ENCODE results near the gene CD46.

The CD46 gene

GRCh38 chr1:207815913-207816291 is 64.0 kb downstream of the CD46 start:
- DNase-seq: no peak

- no peak for DNase-seq
Measured at GRCh38 chr1:207817166-207817565, 65.3 kb downstream of the CD46 start.

DNA sequence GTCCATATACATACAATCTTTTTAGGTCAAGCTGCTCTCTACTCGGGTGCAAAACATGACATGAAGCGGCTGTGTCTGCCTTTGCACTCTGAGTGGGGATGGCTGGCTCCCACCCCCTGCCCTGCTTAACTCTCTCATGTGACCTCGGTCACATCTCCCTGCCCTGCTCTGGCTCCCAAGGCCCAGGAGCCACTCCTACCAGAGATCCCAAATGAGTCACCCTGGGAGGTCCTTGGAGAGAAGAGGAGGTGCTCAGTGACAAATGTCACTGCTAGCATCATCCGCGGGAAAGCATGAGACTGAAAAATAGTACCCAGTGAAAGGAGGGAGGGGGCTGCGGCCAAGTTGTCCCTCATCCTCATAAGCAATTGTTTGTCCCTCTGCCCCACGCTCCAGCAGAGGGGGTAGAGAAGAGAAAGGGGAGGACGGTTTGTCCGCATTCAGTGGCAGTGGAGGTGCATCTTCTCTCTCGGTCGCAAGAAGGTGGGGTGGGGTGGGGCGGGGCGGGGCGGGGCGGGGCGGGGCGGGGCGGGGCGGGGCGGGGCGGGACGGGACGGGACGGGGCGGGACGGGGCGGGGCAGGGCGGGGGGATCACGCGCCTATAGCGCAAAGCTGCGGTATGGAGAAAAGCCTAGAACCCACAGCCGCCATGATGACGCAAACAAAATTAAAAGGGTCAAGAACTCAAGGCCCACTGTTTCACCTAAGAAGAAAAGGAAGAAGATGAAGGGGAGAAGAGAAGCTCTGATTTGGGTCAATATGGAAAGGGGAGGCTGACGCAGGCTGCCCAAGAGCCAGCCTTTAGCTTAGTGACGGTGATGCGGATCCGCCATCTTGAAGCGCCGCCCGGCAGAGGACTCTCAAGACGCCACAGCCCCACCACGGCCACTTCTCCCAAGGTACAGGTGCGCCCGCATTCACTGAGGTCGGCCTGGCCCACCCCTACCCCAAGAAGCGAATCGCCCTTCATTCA is 66.2 kb downstream of the CD46 start:
- no peak for DNase-seq

GRCh38 chr1:207818971-207819451 is 67.2 kb downstream of the CD46 start:
- DNase-seq: no peak

GRCh38 chr1:207820568-207821463 is 69.0 kb downstream of the CD46 start:
- DNase-seq: no peak

- no peak for DNase-seq
Measured at GRCh38 chr1:207821464-207822045, 69.7 kb downstream of the CD46 start.

- DNase-seq: no peak
Measured at GRCh38 chr1:207822124-207822601, 70.3 kb downstream of the CD46 start.

GRCh38 chr1:207822602-207823451 is 71.0 kb downstream of the CD46 start:
- no peak for DNase-seq

DNA sequence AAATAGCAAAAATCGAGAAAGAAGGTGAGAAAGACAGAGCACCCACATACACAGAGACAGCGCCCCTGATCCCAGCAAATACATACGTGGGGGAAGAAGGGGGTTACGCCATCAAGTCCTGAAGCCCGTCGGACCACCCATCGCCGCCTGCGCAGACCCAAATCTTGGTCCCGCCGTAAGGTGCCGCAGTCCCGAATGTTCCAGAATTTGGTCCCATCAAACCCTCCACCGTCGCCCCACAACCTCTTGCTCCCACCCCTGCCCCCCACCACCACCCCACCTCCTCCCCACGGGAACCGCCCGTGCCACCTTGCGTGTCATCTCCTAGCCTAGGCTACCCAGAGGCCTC is 71.7 kb downstream of the CD46 start:
- no peak for DNase-seq

DNA sequence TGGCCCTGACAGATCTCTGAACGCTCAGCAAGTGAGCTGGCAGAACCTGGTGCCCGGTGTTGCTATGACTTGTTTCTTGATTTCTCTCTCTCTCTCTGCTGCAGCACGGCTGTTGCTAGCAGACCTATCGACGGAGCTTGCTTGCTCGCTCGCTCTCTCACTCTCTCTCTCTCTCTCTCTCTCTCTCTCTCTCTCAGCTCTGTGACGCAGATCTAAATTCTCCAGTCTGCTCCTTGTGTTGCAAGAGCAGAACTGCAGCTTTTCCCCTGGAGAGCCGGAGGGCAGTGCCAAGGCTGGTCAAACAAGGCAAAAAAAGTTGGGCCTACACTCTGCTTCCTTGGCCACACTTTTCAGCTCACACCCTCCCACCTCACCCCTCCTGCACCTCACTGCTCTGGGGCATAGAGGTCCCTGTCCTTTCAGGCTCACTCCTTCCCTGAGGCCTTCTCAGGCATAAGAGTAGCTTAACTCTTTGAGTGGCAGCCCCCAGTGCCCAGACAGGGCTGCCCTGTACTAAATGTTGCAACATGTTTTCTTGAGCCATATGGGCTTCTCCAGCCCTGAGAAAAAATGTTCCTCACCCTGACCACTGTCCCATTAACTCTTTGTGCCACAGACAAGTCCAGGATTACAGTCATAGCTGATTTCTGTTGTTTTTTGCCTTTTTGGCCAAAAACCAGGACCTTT is 72.2 kb downstream of the CD46 start:
- DNase-seq: no peak

- DNase-seq: no peak
Measured at GRCh38 chr1:207824691-207825408, 73.0 kb downstream of the CD46 start.

GRCh38 chr1:207825409-207825695 is 73.5 kb downstream of the CD46 start:
- DNase-seq: no peak

DNA sequence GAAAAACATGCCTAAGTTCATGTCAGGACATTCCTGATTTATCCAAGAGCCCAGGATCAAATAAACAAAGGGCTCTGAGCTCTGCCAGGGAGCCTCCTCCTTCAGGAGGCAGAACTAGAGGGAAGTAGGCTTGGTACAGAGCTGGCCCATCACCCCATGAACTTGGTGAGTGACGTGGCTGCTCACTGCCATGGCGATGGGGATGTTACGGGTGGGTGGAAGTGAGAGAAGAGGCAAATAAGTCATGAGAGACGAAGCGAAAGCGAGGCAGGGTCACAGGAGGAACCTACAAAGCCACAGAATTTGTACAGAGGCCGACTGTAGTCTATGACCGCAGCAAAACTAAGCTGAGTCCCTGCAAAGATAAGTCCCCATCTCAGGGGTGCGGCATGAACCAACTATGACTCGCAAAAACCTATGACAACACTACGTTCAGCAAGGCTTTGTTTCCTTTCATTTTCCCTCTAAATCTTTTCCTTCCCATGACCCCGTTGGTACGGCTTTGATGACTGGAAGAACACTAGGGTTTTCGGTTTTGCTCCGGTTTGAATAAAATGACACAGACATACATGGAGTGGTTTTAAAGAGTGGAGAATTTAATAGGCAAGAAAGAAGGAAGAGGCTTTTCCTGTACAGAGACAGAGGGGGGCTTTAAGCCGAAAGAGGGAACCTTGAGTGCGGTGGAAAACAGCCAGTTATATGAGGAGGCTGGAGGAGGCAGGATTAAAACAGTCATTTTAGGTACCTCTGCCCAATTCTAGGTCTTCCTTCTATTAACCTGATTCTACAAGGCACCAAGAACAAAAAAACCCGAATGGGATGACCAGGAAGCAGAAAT is 74.1 kb downstream of the CD46 start:
- no peak for DNase-seq

GRCh38 chr1:207826557-207827487 is 75.0 kb downstream of the CD46 start:
- DNase-seq: no peak

- DNase-seq: no peak
Measured at GRCh38 chr1:207827488-207827830, 75.6 kb downstream of the CD46 start.

GRCh38 chr1:207828046-207828445 is 76.2 kb downstream of the CD46 start:
- DNase-seq: no peak

DNA sequence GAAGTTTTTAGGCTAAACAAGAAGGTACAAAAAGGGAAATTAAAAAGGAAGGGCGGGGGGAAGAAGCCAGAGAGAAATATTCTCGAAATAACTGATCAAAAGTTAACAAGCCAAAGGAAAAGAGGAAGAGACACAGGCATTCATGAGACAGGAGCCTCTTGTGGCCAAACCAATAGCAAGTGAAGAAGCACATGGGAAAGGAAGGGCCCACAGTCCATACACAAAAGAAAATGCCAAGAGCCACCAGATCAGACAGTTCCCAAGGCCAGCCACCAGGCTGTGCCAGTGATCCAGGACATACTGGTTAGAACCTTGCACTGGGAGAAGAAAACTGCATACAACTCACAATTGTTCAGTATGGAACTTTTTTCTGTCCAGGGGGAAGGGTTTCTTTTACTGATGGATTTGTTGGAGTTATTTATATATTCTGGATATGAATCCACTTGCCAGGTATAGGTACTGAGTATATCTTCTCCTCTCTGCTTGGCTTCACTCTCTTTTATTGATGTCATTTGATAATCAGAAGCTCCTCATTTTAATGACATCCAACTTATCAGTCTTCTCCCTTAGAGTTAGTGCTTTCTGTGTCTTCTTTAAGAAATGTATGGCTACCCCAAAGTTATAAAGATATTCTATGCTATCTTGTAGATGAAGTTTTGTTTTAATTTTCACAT is 76.8 kb downstream of the CD46 start:
- DNase-seq: peak; percentile 50

- DNase-seq: no peak
Measured at GRCh38 chr1:207829576-207829975, 77.7 kb downstream of the CD46 start.

GRCh38 chr1:207830788-207831187 is 78.9 kb downstream of the CD46 start:
- DNase-seq: no peak
